Body of pancreas (tissue), 4 donors: Measurements from ENCODE around the gene EXOC2.

Source experiments
- CTCF ChIP-seq, 7 experiments: fragments of 450-650 bp in 4 of 7; fragments of 200-600 bp in 3 of 7; sonication (generic) in 3 of 7; IDR thresholded peaks; one replicate each; pipeline ENCODE4 v1.5.1; 2016 to 2019; ENCODE audit warnings: antibody characterized with exemption in 7 of 7
- POLR2A ChIP-seq, 3 donors: fragments of 450-650 bp; IDR thresholded peaks; one replicate each; pipeline ENCODE4 v1.6.1; 2016; ENCODE audit warnings: antibody characterized with exemption in 3 of 3, mild to moderate bottlenecking in 2 of 3

DNA sequence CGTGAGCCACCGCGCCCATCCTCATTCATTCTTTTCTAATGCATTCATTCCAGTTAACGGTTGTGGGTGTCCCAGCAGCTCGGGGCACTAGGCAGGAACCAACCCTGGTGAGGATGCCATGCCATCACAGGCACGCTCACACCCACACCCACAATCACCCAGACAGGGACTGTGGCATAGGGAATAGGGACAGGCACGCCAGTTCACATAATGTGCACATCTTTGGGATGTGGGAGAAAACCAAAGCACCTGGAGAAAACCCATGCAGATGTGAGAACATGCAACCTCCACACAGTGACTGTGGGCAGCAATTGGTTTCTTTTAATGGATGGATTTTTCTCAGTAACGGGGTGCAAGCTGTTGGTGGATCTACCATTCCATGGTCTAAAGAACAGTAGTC lies 237.1 kb downstream of the EXOC2 start:
- TF ChIP-seq CTCF (IDR thresholded peaks at IDR 0.05) (no peak), POLR2A (IDR thresholded peaks at IDR 0.05) (no peak)
